Endometrial microvascular endothelial cells (primary cell): ENCODE results near the gene SRPX2. TPM values are rescaled to one million over a fixed set of nuclear protein-coding genes. Genes with fewer than 3 reads are reported as not detected.
"Not testable (repeated sequence)": the region's sequence is repeated elsewhere in the genome, so short reads cannot be mapped to it uniquely, and the experiment has no call there.

Experiments used
- in situ Hi-C: cut with HindIII; loops from 2 replicates; pipeline ENCODE4 v1.10.0; 2017; ENCODE audit warnings: low sequenced_read_pairs, low pct_unique_long_range_greater_than_20kb; ENCODE audit errors: inconsistent ontology term
- total RNA-seq: library from RNA; depleted of rRNA; stranded (reverse); fragments of >200 nt; gene quantifications from one replicate; pipeline ENCODE4 v1.2.3, GENCODE V29; 2015; ENCODE audit errors: inconsistent ontology term

The SRPX2 gene
- total RNA-seq, 1 donor from 2014 or later, result 67.8 TPM

DNA sequence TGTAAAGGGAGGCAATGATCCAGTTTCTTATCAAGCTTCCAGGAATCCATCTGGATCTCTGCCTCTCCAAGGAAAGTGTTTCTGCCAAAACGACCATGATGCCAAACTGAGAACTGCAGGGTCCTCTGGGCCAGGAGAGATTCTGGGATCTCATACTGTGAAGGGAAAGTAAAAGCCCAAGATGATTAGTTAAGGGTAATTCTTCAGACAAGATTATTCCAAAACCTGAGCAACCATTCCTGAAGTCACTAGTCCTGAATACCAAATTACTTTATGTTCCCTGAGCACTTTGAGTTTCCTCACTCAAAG is 42.0 kb downstream of the SRPX2 start:
- in situ Hi-C loops, result no loop called here

- in situ Hi-C loops, result no loop called here
These were observed 43.1 kb downstream of the SRPX2 start for GRCh38 chrX:100687128-100687527.

DNA sequence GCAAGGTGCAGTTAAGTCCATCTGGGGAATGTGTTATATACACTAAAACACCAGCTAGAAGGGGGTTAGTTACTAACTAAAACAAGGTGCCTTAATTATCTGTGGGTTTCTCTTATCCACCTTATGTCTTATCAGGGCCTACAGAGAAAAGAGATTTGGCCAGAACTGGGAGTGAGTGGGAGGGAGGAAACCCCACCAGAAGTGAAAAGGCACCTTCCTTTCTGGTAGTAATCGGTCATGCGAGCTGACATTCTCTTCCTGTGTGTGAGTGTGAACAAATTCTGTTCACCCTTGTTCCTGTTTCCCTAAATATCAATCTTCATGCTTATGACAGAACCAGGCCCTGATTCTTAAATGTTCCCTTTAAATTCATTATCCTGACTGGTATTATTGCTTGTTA is 43.5 kb downstream of the SRPX2 start:
- in situ Hi-C loops, result no loop called here

- in situ Hi-C loops, result no loop called here
These were observed 51.3 kb downstream of the SRPX2 start for GRCh38 chrX:100695302-100695701.

GRCh38 chrX:100695991-100696390 is 52.0 kb downstream of the SRPX2 start:
- in situ Hi-C loops, result no loop called here

DNA sequence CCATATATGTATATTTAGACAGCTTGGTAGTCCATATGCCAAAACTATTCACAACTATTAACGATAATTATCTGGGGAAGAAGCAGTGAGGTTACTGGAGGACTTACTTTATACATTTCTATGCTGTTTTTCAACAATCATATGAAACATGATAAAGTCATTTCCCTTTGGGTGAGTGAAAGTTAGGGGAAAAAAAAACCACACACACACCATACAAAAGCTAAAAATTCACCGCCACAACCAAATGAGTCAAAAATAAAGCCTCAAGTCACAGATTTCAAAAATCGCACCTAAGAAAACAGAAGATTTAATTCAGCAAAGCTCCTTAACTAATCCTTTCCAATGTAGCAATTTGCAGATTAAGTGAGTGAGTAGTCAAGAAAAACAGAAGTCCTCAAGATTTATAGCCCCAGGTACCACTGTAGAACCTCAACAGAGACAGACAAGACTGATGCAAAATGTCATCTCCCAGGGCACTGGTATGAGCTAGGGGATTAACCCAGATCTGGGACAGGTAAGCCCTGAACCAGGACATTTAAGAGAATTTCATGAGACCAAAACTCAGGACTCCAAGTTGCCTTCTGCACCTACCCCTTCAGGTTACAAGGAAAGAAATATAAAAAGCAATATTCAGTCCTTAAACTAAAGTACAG is 52.8 kb downstream of the SRPX2 start:
- in situ Hi-C loops, result no loop called here

DNA sequence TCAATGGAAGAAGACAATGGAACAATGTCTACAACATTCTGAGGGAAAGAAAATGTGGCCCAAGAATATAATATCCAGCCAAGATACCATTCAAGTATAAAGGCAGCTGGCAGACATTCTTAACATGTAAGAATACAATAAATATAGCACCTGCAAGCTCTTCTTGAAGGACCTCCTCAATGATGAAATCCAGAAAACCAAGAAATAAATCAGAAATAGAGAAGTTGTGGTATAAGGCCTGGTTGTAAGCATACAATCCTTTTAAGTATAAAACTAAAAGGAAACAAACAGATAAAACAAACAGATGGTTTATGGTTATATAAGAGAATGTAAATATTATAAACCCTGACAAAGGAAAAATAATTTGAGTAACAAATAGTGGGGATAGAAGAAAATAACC is 54.6 kb downstream of the SRPX2 start:
- in situ Hi-C loops, result no loop called here

DNA sequence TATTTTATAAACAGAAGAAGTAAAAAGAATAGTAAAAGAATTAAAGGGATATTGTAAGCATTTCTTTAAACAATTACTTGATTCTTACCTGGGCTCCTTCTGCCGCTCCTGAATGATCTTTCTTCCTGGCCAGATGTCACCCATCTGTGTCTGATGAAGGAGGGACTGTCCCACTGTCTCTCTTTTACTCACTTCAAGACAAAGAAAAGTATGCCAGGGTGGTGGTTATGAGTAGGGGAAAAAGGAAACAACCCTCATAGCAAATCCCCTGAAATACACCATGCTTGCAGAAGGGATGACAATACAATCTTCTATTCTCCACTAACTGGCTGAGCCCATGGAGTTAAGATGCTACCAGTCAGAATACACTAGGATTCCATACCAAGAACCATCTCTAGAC is 56.8 kb downstream of the SRPX2 start:
- in situ Hi-C loops, result no loop called here

GRCh38 chrX:100704581-100705203 is 60.7 kb downstream of the SRPX2 start:
- in situ Hi-C loops, result no loop called here

DNA sequence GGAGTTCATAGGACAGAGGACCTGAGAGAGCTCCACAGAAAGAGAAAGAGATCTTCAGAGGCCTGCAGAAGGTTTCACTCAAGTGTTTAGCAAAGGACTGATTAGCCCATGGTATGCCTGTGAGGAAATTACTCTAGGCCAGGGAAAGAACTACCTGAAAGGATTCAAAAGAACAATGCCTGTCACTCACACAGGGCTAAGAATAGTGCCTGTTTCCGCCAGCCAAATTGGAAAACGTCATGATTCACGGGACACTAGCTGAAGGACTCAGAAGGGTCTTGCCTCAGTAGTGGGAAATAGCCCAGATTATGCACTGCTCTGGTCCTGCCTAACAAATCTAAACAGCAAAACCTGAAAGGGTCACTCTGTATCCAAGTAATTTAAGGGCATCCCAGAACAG is 66.8 kb downstream of the SRPX2 start:
- in situ Hi-C loops, result no loop called here

DNA sequence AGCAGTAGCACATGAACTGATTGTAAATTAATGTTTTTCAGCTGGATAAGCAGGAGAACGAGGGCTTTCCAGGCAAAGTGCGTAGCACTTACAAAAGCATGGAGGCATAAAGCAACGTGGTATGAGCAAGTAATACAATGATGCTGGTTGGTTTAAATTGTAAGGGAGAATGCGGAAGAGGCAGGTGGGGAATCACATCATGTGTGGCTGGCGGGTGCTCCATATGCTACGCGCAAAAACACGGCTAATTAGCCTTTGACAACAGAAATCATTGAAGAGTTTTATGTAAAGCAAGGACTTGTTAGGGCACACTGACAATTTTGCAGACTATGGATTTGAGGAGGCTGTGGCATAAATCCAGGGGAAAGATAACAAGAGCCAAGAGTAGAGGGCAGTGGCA is 73.4 kb downstream of the SRPX2 start:
- in situ Hi-C loops, result no loop called here

DNA sequence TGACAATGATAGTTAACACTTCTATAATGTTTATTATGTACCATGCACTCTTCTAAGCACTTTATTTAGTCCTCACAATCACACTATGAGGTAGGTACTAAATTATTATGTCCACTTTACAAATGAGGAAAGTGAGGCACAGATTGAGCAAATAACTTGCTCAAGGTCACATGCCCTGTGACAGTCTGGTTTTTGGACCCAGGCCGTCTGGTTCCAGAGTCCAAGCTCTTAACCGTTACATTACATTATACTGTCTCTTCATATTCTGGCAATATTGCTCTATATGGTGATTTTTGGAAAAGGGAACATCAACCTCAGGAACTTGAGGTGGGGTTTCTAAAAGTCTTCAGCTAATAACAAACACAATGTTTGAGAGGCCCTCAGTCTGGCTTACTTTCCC is 75.1 kb downstream of the SRPX2 start:
- in situ Hi-C loops, result no loop called here

- in situ Hi-C loops, result no loop called here
These were observed 76.3 kb downstream of the SRPX2 start for GRCh38 chrX:100720301-100720700.

DNA sequence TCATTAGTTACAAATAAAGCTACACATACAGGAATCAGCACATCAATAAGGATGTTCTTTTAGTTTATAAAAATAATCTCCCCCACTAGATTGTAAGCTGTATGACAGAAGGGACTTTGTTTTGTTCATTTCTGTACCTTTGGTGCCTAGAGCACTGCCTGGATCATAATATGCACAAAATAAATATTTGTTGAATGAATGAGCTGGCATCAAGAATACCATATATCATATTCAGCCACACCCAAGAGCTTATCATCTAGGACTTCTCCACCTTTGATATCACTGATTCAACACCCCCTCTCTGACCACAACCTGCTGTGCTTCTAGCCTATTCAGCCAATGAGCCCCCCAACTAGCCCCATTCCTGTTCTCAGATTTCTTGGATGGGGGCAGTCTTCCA is 77.3 kb downstream of the SRPX2 start:
- in situ Hi-C loops, result no loop called here

GRCh38 chrX:100724006-100724405 is 80.0 kb downstream of the SRPX2 start:
- in situ Hi-C loops, result not testable (repeated sequence)

Other genes with a start within 250 kb of the SRPX2 start
- gene PCDH19, start 233.9 kb upstream of the SRPX2 start, total RNA-seq, result not detected
- not detected for gene TNMD, start 59.3 kb upstream of the SRPX2 start, total RNA-seq
- 38.6 TPM for gene TSPAN6, start 7.4 kb upstream of the SRPX2 start, total RNA-seq
- 27.2 TPM for gene SYTL4, start 87.9 kb downstream of the SRPX2 start, total RNA-seq
- gene CSTF2, start 176.2 kb downstream of the SRPX2 start, total RNA-seq, result 38.6 TPM
- not detected for gene NOX1, start 230.2 kb downstream of the SRPX2 start, total RNA-seq